GM12864 (cell line): ENCODE results near the gene GRAMD2B.
"Not testable (repeated sequence)": the region's sequence is repeated elsewhere in the genome, so short reads cannot be mapped to it uniquely, and the experiment has no call there.

Experiments used
- DNase-seq: peaks from one replicate; pipeline ENCODE4 v3.0.0-alpha.2; 2011; ENCODE audit warnings: low read depth
- H3K4me3 ChIP-seq: 2 replicates; pipeline ENCODE4 v1.5.1; 2011; ENCODE audit warnings: mild to moderate bottlenecking, low read depth, low read length, control low read depth
- TF ChIP-seq, protein P1 (sequence below): IDR thresholded peaks from 2 replicates; pipeline ENCODE4 v1.5.1; 2011; ENCODE audit warnings: low read depth, mild to moderate bottlenecking, moderate library complexity, low read length, control low read depth, inconsistent platforms; ENCODE audit errors: missing control alignments

GRAMD2B gene

DNA sequence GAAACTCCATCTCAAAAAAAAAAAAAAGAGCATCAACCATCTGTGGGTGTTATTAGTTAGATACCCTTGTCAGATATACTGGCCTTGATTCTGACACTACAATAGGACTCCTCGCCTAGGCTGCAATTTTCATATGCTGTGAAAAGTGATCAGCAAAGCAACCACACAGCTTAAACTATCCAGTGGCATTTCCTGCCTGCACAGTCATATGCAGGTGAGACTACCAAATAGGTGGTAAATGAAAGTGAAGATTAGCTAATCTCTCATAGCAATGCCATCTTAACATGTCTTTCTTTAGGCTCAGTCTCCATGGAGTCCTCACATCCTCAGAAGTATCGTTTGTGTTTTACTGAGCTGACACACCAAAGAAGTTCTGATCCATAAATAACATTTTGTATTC is 40.8 kb downstream of the GRAMD2B start:
- DNase-seq, result no peak
- no peak overlapping the region for H3K4me3 ChIP-seq
- TF ChIP-seq, protein P1, sequence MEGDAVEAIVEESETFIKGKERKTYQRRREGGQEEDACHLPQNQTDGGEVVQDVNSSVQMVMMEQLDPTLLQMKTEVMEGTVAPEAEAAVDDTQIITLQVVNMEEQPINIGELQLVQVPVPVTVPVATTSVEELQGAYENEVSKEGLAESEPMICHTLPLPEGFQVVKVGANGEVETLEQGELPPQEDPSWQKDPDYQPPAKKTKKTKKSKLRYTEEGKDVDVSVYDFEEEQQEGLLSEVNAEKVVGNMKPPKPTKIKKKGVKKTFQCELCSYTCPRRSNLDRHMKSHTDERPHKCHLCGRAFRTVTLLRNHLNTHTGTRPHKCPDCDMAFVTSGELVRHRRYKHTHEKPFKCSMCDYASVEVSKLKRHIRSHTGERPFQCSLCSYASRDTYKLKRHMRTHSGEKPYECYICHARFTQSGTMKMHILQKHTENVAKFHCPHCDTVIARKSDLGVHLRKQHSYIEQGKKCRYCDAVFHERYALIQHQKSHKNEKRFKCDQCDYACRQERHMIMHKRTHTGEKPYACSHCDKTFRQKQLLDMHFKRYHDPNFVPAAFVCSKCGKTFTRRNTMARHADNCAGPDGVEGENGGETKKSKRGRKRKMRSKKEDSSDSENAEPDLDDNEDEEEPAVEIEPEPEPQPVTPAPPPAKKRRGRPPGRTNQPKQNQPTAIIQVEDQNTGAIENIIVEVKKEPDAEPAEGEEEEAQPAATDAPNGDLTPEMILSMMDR, result no peak

DNA sequence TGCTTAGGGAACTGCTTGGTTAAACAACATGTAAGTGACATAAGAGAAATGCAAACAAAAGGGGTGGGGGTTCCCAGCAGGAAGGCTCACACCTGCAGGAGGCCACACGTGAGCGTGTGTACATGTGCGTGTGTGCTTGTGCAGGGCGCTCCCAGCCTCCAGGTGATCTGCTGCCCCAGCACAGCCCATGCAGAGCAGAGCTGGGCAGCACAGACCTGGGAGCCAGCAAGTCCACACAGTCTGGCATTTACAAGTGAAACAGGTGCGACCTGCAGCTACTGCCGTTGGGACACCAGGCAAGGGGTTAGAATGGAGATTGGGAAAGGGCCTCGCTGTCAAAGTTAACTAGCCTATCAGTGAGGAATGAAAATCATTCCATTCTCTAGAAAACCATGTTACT is 41.8 kb downstream of the GRAMD2B start:
- no peak overlapping the region for H3K4me3 ChIP-seq
- no peak for DNase-seq

DNA sequence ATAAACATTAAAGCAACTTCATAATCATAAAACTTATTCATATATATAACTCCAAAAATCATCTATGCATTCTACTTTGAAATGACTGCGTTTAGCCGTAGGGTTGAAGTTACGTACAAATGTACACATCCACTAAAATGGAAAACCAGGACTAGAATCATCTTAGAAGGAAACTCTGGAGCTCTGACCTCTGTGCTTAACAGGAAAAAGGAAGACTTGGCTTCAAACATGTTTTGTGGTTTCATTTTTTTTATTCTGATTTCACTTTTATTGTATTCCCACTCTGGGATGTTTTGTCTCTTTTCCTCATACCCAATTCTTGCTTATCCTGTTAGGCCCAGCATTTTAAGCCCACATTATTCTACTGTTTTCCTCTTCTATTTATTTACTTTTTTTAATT is 44.9 kb downstream of the GRAMD2B start:
- no peak overlapping the region for H3K4me3 ChIP-seq
- DNase-seq, result no peak
- TF ChIP-seq, protein P1, result no peak

More for the DNA sequence above, 41.8 kb downstream of the GRAMD2B start:
- TF ChIP-seq, protein P1, result no peak

DNA sequence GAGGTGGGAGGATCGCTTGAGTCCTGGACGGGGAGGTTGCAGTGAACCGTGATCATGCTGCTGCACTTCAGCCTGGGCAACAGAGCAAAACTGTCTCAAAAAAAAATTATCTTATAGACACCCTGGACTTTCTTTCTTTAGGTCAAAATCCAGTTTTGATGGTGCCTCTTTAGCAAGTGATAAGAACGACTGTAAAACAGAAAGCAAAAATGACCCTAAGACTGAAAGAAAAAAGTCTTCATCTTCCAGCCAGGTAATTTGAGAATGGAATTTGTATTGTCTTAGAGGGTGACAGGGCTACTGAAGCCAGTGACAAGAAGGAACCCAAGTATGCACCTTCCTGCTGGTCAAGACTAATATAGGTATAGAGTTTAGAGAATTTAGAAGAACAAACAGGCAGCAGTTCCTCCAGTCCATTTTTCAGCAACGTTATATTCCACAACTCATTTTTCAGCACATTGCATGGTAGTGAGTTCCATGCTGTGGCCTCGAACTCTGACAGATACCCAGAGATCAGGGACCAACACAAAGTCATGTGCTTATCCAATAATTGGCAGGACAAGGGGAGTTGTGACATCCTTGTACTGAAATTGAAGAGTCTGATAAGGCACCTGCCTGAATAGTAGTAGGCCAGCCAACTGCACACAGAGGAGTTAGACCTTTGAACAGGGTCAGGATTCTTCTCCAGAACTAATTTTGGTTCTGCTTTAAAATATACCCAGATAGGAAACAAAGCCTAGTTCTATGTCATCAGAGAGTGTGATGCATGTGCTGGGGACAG is 46.5 kb downstream of the GRAMD2B start:
- no peak overlapping the region for H3K4me3 ChIP-seq
- no peak for DNase-seq
- TF ChIP-seq, protein P1, result no peak

DNA sequence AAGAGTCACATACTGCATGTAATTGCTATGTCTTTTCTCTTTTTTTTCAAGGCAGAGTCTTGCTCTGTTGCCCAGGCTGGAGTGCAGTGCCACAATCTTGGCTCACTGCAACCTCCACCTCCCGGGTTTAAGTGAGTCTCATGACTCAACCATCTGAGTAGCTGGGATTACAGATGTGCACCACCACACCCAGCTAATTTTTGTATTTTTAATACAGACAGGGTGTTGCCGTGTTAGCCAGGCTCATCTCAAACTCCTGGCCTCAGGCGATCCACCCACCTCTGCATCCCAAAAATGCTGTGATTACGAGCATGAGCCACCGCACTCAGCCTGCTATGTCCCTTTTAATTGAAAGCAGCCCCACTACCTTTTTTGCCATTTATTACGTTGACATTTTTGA is 47.3 kb downstream of the GRAMD2B start:
- not testable (repeated sequence) for DNase-seq, H3K4me3 ChIP-seq

DNA sequence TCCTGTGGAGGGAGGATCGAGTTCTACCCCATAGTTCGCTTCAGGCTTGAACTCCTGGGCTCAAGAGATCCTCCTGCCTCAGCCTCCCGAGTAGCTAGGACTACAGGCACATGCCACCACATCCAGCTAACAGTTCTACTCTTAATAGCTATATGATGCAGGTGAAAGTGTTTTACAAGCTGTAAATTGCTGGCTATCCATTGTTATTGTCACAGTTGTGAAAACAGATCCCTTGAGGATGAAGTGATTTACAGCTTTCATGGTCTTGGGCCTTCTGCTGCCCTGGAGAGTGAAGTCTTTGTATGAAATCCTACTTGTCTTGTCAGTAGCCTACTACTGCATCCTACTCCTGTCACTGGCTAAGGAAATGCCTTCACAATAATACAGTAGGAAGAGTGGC is 48.0 kb downstream of the GRAMD2B start:
- TF ChIP-seq, protein P1, result no peak
- no peak for DNase-seq
- no peak overlapping the region for H3K4me3 ChIP-seq

DNA sequence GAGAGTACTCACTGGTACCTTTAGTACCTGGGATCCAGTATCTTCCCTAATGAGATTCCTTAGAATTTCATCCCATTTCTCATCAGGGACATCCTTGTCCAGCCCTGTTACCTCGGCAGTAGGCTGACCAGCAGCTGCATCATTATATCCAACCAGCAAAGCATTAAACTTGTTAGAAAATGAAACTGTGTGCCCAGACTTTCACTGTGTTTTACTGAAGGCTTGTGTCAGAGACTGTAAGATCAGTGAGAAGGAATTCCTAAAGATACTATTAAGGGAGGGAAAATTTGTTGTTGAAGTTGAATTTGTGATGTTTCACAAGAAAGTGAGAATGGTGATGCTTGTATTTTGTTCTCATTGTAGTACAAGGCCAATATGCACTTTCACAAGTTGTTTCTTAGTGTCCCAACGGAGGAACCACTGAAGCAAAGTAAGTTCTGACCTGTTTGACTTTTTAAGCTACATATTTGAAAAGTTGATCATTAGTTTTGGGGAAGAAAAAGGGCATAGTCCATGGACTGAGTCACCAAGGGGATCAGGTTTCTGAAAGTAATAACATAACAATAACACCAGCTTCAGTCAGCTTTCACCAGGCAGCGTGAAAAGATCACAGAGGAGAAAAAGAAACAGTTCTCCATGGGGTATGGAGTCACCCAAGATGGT is 48.8 kb downstream of the GRAMD2B start:
- no peak overlapping the region for H3K4me3 ChIP-seq
- TF ChIP-seq, protein P1, result no peak
- DNase-seq, result no peak
